ENCODE data around the gene SLC13A2. TPM values are rescaled to one million over a fixed set of nuclear protein-coding genes. Genes with fewer than 3 reads are reported as not detected.
A peak's percentile ranks its signal among the peaks of the same experiment; 100 is the strongest.
"Not testable (repeated sequence)": the region's sequence is repeated elsewhere in the genome, so short reads cannot be mapped to it uniquely, and the experiment has no call there.

The SLC13A2 gene
- total RNA-seq, 2 donors from 2014 or later: 24.4 to 26.5 TPM

GRCh38 chr17:28506763-28507487 lies 33.5 kb downstream of the SLC13A2 start:
- ATAC-seq: no peak
- no peak for DNase-seq
- intact Hi-C loops (cut with DNase I, micrococcal nuclease): no loop called here

- DNase-seq: peak in 1 of 2 donors; percentile 50
Observed at GRCh38 chr17:28507567-28508203, 34.2 kb downstream of the SLC13A2 start.

GRCh38 chr17:28508211-28508724 lies 34.8 kb downstream of the SLC13A2 start:
- DNase-seq (no peak), ATAC-seq (no peak)
- intact Hi-C loops (cut with DNase I, micrococcal nuclease): no loop called here

More at GRCh38 chr17:28507567-28508203, 34.2 kb downstream of the SLC13A2 start:
- peak; percentile 76 for ATAC-seq
- intact Hi-C loops (cut with DNase I, micrococcal nuclease): no loop called here

- intact Hi-C loops (cut with DNase I, micrococcal nuclease): no loop called here
- DNase-seq (no peak), ATAC-seq (no peak)
Observed at GRCh38 chr17:28509789-28510188, 36.3 kb downstream of the SLC13A2 start.

GRCh38 chr17:28511858-28512461 lies 38.5 kb downstream of the SLC13A2 start:
- no peak for ATAC-seq

GRCh38 chr17:28513476-28513875 lies 40.0 kb downstream of the SLC13A2 start:
- no peak for ATAC-seq
- no peak for DNase-seq
- intact Hi-C loops (cut with DNase I, micrococcal nuclease): no loop called here

More at GRCh38 chr17:28511858-28512461, 38.5 kb downstream of the SLC13A2 start:
- DNase-seq: no peak
- intact Hi-C loops (cut with DNase I, micrococcal nuclease): no loop called here

- ATAC-seq: peak; percentile 95
- peak; percentile 85 to 87 for DNase-seq
- intact Hi-C loops (cut with DNase I, micrococcal nuclease): no loop called here
Observed at GRCh38 chr17:28514561-28515002, 41.1 kb downstream of the SLC13A2 start.

- DNase-seq: no peak
- intact Hi-C loops (cut with DNase I, micrococcal nuclease): no loop called here
- no peak for ATAC-seq
Observed at GRCh38 chr17:28515518-28515917, 42.1 kb downstream of the SLC13A2 start.

GRCh38 chr17:28518132-28518531 lies 44.7 kb downstream of the SLC13A2 start:
- intact Hi-C loops (cut with DNase I, micrococcal nuclease): no loop called here
- DNase-seq: no peak
- no peak for ATAC-seq

- ATAC-seq: no peak
- intact Hi-C loops (cut with DNase I, micrococcal nuclease): no loop called here
- no peak for DNase-seq
Observed at GRCh38 chr17:28518578-28518977, 45.1 kb downstream of the SLC13A2 start.

GRCh38 chr17:28519236-28519635 lies 45.8 kb downstream of the SLC13A2 start:
- DNase-seq: no peak
- intact Hi-C loops (cut with DNase I, micrococcal nuclease): no loop called here
- ATAC-seq: no peak

- DNase-seq (no peak), ATAC-seq (no peak)
- intact Hi-C loops (cut with DNase I, micrococcal nuclease): no loop called here
Observed at GRCh38 chr17:28520687-28521086, 47.2 kb downstream of the SLC13A2 start.

- no peak for DNase-seq
- intact Hi-C loops (cut with DNase I, micrococcal nuclease): no loop called here
- no peak for ATAC-seq
Observed at GRCh38 chr17:28521311-28522085, 48.1 kb downstream of the SLC13A2 start.

- intact Hi-C loops (cut with DNase I, micrococcal nuclease): not testable (repeated sequence)
Observed at GRCh38 chr17:28522281-28522680, 48.8 kb downstream of the SLC13A2 start.

GRCh38 chr17:28523186-28523585 lies 49.7 kb downstream of the SLC13A2 start:
- ATAC-seq (no peak), DNase-seq (no peak)
- intact Hi-C loops (cut with DNase I, micrococcal nuclease): no loop called here

More at GRCh38 chr17:28522281-28522680, 48.8 kb downstream of the SLC13A2 start:
- not testable (repeated sequence) for ATAC-seq, DNase-seq

GRCh38 chr17:28523876-28524275 lies 50.4 kb downstream of the SLC13A2 start:
- ATAC-seq: no peak
- intact Hi-C loops (cut with DNase I, micrococcal nuclease): no loop called here
- no peak for DNase-seq

GRCh38 chr17:28524476-28525424 lies 51.3 kb downstream of the SLC13A2 start:
- DNase-seq (peak; percentile 70 to 71), ATAC-seq (peak; percentile 75)
- intact Hi-C loops (cut with DNase I, micrococcal nuclease): no loop called here

GRCh38 chr17:28526381-28526780 lies 52.9 kb downstream of the SLC13A2 start:
- ATAC-seq: no peak
- no peak for DNase-seq
- intact Hi-C loops (cut with DNase I, micrococcal nuclease): no loop called here

Measured in left colon (tissue), 2 donors.